Adrenal gland (tissue), 12 donors: Measurements from ENCODE around the gene KHDRBS1. TPM values are rescaled to one million over a fixed set of nuclear protein-coding genes. Genes with fewer than 3 reads are reported as not detected.
"Not testable (repeated sequence)": the region's sequence is repeated elsewhere in the genome, so short reads cannot be mapped to it uniquely, and the experiment has no call there.

Experiments
- DNase-seq, 7 donors: peaks; one replicate each; pipeline ENCODE4 v3.0.0-alpha.2; 2019 to 2020
- H3K27ac ChIP-seq, 5 donors: fragments of 200-600 bp; sonication (generic) in 4 of 5; 1 replicate in 3 of 5; 2 replicates in 2 of 5; pipeline versions ENCODE4 v1.5.1 to v1.8.0; 2016 to 2020; ENCODE audit warnings: mild to moderate bottlenecking in 1 of 5
- H3K27me3 ChIP-seq: fragments of 200-600 bp; 2 replicates; pipeline ENCODE4 v1.8.0; 2021
- H3K36me3 ChIP-seq, 2 donors: fragments of 200-600 bp; replicated peaks in 1 of 2; 1 replicate in 1 of 2; 2 replicates in 1 of 2; pipeline versions ENCODE4 v1.5.1 to v1.8.0; 2018 to 2022
- H3K4me1 ChIP-seq, 2 donors: fragments of 200-600 bp; replicated peaks in 1 of 2; 1 replicate in 1 of 2; 2 replicates in 1 of 2; pipeline versions ENCODE4 v1.5.1 to v1.8.0; 2018 to 2021
- H3K4me3 ChIP-seq, 4 donors: fragments of 200-600 bp; sonication (generic) in 3 of 4; one replicate each; pipeline ENCODE4 v1.5.1; 2016 to 2018
- H3K9me3 ChIP-seq, 3 donors: fragments of 200-600 bp; sonication (generic) in 1 of 3; replicated peaks in 1 of 3; 1 replicate in 2 of 3; 2 replicates in 1 of 3; pipeline versions ENCODE4 v1.5.1 to v1.8.0; 2016 to 2021
- CTCF ChIP-seq, 6 experiments: fragments of 450-650 bp in 4 of 6; fragments of 200-600 bp in 2 of 6; sonication (generic) in 1 of 6; IDR thresholded peaks; 1 replicate in 5 of 6; 2 replicates in 1 of 6; pipeline versions ENCODE4 v1.5.1 to v1.8.0; 2016 to 2021; ENCODE audit warnings: antibody characterized with exemption in 6 of 6, mild to moderate bottlenecking in 2 of 6, moderate library complexity in 1 of 6
- POLR2A ChIP-seq, 2 donors: fragments of 450-650 bp; IDR thresholded peaks; one replicate each; pipeline ENCODE4 v1.6.1; 2017; ENCODE audit warnings: antibody characterized with exemption in 2 of 2, mild to moderate bottlenecking in 2 of 2, moderate library complexity in 1 of 2
- WGBS, 4 donors: extraction: QIAGEN DNeasy Blood & Tissue Kit in 2 of 4; methylation state at CpG; one replicate each; pipeline versions ENCODE4 v1.1.5 to v1.1.7; 2013 to 2017; 5-methylcytosine and 5-hydroxymethylcytosine counted together
- intact Hi-C, 2 donors: fragments of 100-400 bp; cut with DNase I; formaldehyde crosslinking; loops; one replicate each; pipeline versions ENCODE4 v1.14.1 to v1.15.0; 2022 to 2023
- polyA plus RNA-seq, 3 donors: library from polyadenylated mRNA; stranded (reverse); fragments of 200-250 nt in 2 of 3; fragments of 350-450 nt in 1 of 3; fragmentation: Illumina TruSeq in 1 of 3; extraction: RNeasy Lipid Tissue Mini Kit (QIAGEN cat#74804) in 1 of 3; gene quantifications; one replicate each; pipeline ENCODE4 v1.2.3, GENCODE V29; 2013 to 2014
- total RNA-seq, 9 donors: library from RNA; depleted of rRNA in 4 of 9; stranded (reverse); fragments of >200 nt in 4 of 9; fragments of 120-200 nt in 1 of 9; fragmentation: NEBNext Ultra II Directional in 1 of 9; extraction: Animal tissue kit (Norgen Biotek cat#: 25700) in 1 of 9; gene quantifications; one replicate each; pipeline versions ENCODE4 v1.1.0 to v1.2.4, GENCODE V29; 2013 to 2023
- donor health status: healthy with polysubstance abuse.
- donor health status: Bipolar disorder and iron deficiency.
- donor health status: DM: yes; HTN: yes; CAD: no.
- donor health status: DM: no; HTN: no; CAD: no.
- donor health status: DM: no; HTN: no; CAD: no.
- donor health status: DM: yes; HTN: yes; CAD: no.

KHDRBS1 gene
- total and polyA plus RNA-seq, 12 donors = 37.3 to 108 (median 72.8) TPM

GRCh38 chr1:32014199-32014947 is 705 bp downstream of the KHDRBS1 start:
- Histone ChIP-seq H3K4me1 (peaks cover 22 to 40% of the 10 kb centered on the region in 2 donors), H3K4me3 (peak overlapping the region; percentile 47 to 96 (median 76)), H3K36me3 (no peaks in the 10 kb centered on the region), H3K27ac (peak overlapping the region; percentile 98 to 99 (median 99)), H3K27me3 (no peaks in the 10 kb centered on the region), H3K9me3 (no peaks in the 10 kb centered on the region)
- TF ChIP-seq CTCF (IDR thresholded peaks at IDR 0.05) (no peak), POLR2A (IDR thresholded peaks at IDR 0.05) (no peak)
- DNase-seq = peak; percentile 50 to 78 (median 65)
- intact Hi-C loops = no loop called here
- WGBS, 4 donors = 0 to 1% (median 1%) methylated on average over 18 to 55 of the region's 55 CpGs

- intact Hi-C loops = no loop called here
- Histone ChIP-seq H3K36me3 (no peaks in the 10 kb centered on the region), H3K27me3 (no peaks in the 10 kb centered on the region), H3K4me1 (peaks cover 28 to 45% of the 10 kb centered on the region in 2 donors), H3K27ac (peak overlapping the region; percentile 98 to 99 (median 99)), H3K9me3 (no peaks in the 10 kb centered on the region), H3K4me3 (peak overlapping the region in 3 of 4 donors; percentile 60 to 96 (median 92))
- no peak for DNase-seq
- TF ChIP-seq POLR2A (IDR thresholded peaks at IDR 0.05) (no peak), CTCF (IDR thresholded peaks at IDR 0.05) (no peak)
- WGBS, 4 donors = 1 to 2% (median 1%) methylated on average over 11 of the region's 11 CpGs
These were observed 1.2 kb downstream of the KHDRBS1 start for GRCh38 chr1:32014948-32015273.

- no peaks in the 10 kb centered on the region for H3K9me3 ChIP-seq
- DNase-seq = no peak
- H3K4me3 ChIP-seq = no peak overlapping the region
- TF ChIP-seq POLR2A (IDR thresholded peaks at IDR 0.05) = no peak
- 58 to 66% (median 60%) methylated on average over 6 of the region's 6 CpGs for WGBS, 4 donors
- intact Hi-C loops = no loop called here
- H3K4me1 ChIP-seq = peaks cover 33 to 75% of the 10 kb centered on the region in 2 donors
- H3K27ac ChIP-seq = no peak overlapping the region
- H3K27me3 ChIP-seq = no peaks in the 10 kb centered on the region
- no peaks in the 10 kb centered on the region for H3K36me3 ChIP-seq
These were observed 6.7 kb downstream of the KHDRBS1 start for GRCh38 chr1:32020339-32020738.

GRCh38 chr1:32021574-32022018 is 7.9 kb downstream of the KHDRBS1 start:
- H3K36me3 ChIP-seq, H3K27me3 ChIP-seq, intact Hi-C loops, DNase-seq, H3K27ac ChIP-seq, H3K9me3 ChIP-seq, H3K4me3 ChIP-seq: not testable (repeated sequence)
- peaks cover 23 to 64% of the 10 kb centered on the region in 2 donors for H3K4me1 ChIP-seq
- WGBS, 4 donors = 87 to 92% (median 89%) methylated on average over 8 of the region's 8 CpGs

- no peak overlapping the region for H3K4me3 ChIP-seq
- TF ChIP-seq CTCF (IDR thresholded peaks at IDR 0.05) (no peak), POLR2A (IDR thresholded peaks at IDR 0.05) (no peak)
- H3K4me1 ChIP-seq = peaks cover 23 to 55% of the 10 kb centered on the region in 2 donors
- no peaks in the 10 kb centered on the region for H3K36me3 ChIP-seq
- no peaks in the 10 kb centered on the region for H3K9me3 ChIP-seq
- no peak overlapping the region for H3K27ac ChIP-seq
- DNase-seq = no peak
- 29 to 41% (median 36%) methylated on average over 3 of the region's 3 CpGs for WGBS, 4 donors
- intact Hi-C loops = no loop called here
- no peaks in the 10 kb centered on the region for H3K27me3 ChIP-seq
These were observed 9.7 kb downstream of the KHDRBS1 start for GRCh38 chr1:32023351-32023750.
